Mesendoderm (in vitro differentiated cells): ENCODE measurements around the gene SULT4A1.

ENCODE experiments used
- DNase-seq: peaks from one replicate; pipeline ENCODE4 v3.0.0; 2013
- H2AK5ac ChIP-seq: 2 replicates; pipeline ENCODE4 v1.6.1; 2013; ENCODE audit warnings: low read length, inconsistent platforms
- H2BK120ac ChIP-seq: 2 replicates; pipeline ENCODE4 v1.6.1; 2013; ENCODE audit warnings: low read depth, mild to moderate bottlenecking, low read length, moderate library complexity, mixed read lengths
- H2BK15ac ChIP-seq: replicated peaks from 2 replicates; pipeline ENCODE4 v1.6.1; 2013; ENCODE audit warnings: low read depth, mild to moderate bottlenecking, moderate library complexity
- H2BK5ac ChIP-seq: 2 replicates; pipeline ENCODE4 v1.6.1; 2013; ENCODE audit warnings: low read length, inconsistent platforms
- H3K18ac ChIP-seq: 2 replicates; pipeline ENCODE4 v1.6.1; 2013; ENCODE audit warnings: mild to moderate bottlenecking, low read length, mixed read lengths
- H3K23ac ChIP-seq: one replicate; pipeline ENCODE4 v1.6.1; 2013; ENCODE audit warnings: low read length
- H3K27ac ChIP-seq: 2 replicates; pipeline ENCODE4 v1.5.1; 2013; ENCODE audit warnings: low read depth, mild to moderate bottlenecking, inconsistent platforms, low read length, moderate library complexity
- H3K27me3 ChIP-seq: 2 replicates; pipeline ENCODE4 v1.6.1; 2013; ENCODE audit warnings: low read length, control low read depth, mild to moderate bottlenecking, inconsistent platforms; ENCODE audit not compliant: insufficient read depth, poor library complexity
- H3K36me3 ChIP-seq: 2 replicates; pipeline ENCODE4 v1.6.1; 2013; ENCODE audit warnings: low read length, inconsistent platforms; ENCODE audit not compliant: control insufficient read depth, insufficient read depth
- H3K4ac ChIP-seq: one replicate; pipeline ENCODE4 v1.6.1; 2013; ENCODE audit warnings: low read depth, mild to moderate bottlenecking, low read length, moderate library complexity
- H3K4me1 ChIP-seq: 2 replicates; pipeline ENCODE4 v1.6.1; 2013; ENCODE audit warnings: low read depth, low read length, inconsistent platforms; ENCODE audit not compliant: control insufficient read depth
- H3K4me2 ChIP-seq: 2 replicates; pipeline ENCODE4 v1.6.1; 2013; ENCODE audit warnings: low read length
- H3K4me3 ChIP-seq: 2 replicates; pipeline ENCODE4 v1.5.1; 2013; ENCODE audit warnings: mild to moderate bottlenecking, low read length
- H3K56ac ChIP-seq: one replicate; pipeline ENCODE4 v1.6.1; 2013; ENCODE audit warnings: low read length
- H3K79me1 ChIP-seq: 2 replicates; pipeline ENCODE4 v1.6.1; 2013; ENCODE audit warnings: low read length, inconsistent platforms
- H3K79me2 ChIP-seq: 2 replicates; pipeline ENCODE4 v1.6.1; 2013; ENCODE audit warnings: mild to moderate bottlenecking, low read length; ENCODE audit not compliant: control insufficient read depth, insufficient read depth
- H3K9ac ChIP-seq: 2 replicates; pipeline ENCODE4 v1.6.1; 2013; ENCODE audit warnings: low read length, inconsistent platforms
- H4K5ac ChIP-seq: one replicate; pipeline ENCODE4 v1.6.1; 2013; ENCODE audit warnings: low read length
- H4K8ac ChIP-seq: one replicate; pipeline ENCODE4 v1.6.1; 2013; ENCODE audit warnings: low read depth, mild to moderate bottlenecking, control low read depth, low read length, moderate library complexity
- WGBS: extraction: QIAGEN DNeasy Blood & Tissue Kit; methylation state at CpG from one replicate; pipeline ENCODE4 v1.1.7; 2013; ENCODE audit warnings: low lambda C conversion rate, missing lambda C conversion rate; ENCODE audit not compliant: insufficient coverage; ENCODE audit errors: extremely low coverage; 5-methylcytosine and 5-hydroxymethylcytosine counted together

Gene SULT4A1

GRCh38 chr22:43802897-43803495, 59.3 kb downstream of the SULT4A1 start:
- no CpG with 5 or more reads among the region's 5 CpGs for WGBS

GRCh38 chr22:43800970-43801369, 61.3 kb downstream of the SULT4A1 start:
- Histone ChIP-seq H3K4ac (no peak overlapping the region), H3K27ac (no peak overlapping the region), H2BK5ac (no peak overlapping the region), H3K4me2 (no peak overlapping the region), H3K56ac (no peak overlapping the region), H3K9ac (no peak overlapping the region), H2BK120ac (no peak overlapping the region), H2AK5ac (no peak overlapping the region), H2BK15ac (no peak overlapping the region), H4K8ac (no peak overlapping the region), H3K79me1 (no peaks in the 10 kb centered on the region), H3K27me3 (no peaks in the 10 kb centered on the region), H3K79me2 (no peaks in the 10 kb centered on the region), H3K18ac (no peak overlapping the region), H3K36me3 (no peaks in the 10 kb centered on the region), H3K4me3 (no peak overlapping the region), H3K23ac (no peak overlapping the region), H3K4me1 (no peaks in the 10 kb centered on the region), H4K5ac (no peak overlapping the region)
- WGBS, result no CpG with 5 or more reads among the region's 1 CpG
- no peak for DNase-seq

More at GRCh38 chr22:43802897-43803495, 59.3 kb downstream of the SULT4A1 start:
- Histone ChIP-seq H2AK5ac (no peak overlapping the region), H3K9ac (no peak overlapping the region), H2BK5ac (no peak overlapping the region), H3K18ac (no peak overlapping the region), H2BK120ac (no peak overlapping the region), H3K36me3 (no peaks in the 10 kb centered on the region), H3K79me1 (no peaks in the 10 kb centered on the region), H3K56ac (no peak overlapping the region), H3K79me2 (no peaks in the 10 kb centered on the region), H4K8ac (no peak overlapping the region), H2BK15ac (no peak overlapping the region), H3K4me2 (no peak overlapping the region), H3K27me3 (no peaks in the 10 kb centered on the region), H4K5ac (no peak overlapping the region), H3K4me1 (no peaks in the 10 kb centered on the region), H3K4ac (no peak overlapping the region), H3K4me3 (no peak overlapping the region), H3K23ac (no peak overlapping the region), H3K27ac (no peak overlapping the region)
- DNase-seq, result no peak

- H4K5ac ChIP-seq, result no peak overlapping the region
- H3K4me2 ChIP-seq, result no peak overlapping the region
- H3K27ac ChIP-seq, result no peak overlapping the region
- H3K9ac ChIP-seq, result no peak overlapping the region
- H3K56ac ChIP-seq, result no peak overlapping the region
- H3K79me2 ChIP-seq, result no peaks in the 10 kb centered on the region
- H2AK5ac ChIP-seq, result no peak overlapping the region
- no peak overlapping the region for H3K4me3 ChIP-seq
- H3K23ac ChIP-seq, result no peak overlapping the region
- no peaks in the 10 kb centered on the region for H3K79me1 ChIP-seq
- H3K4ac ChIP-seq, result no peak overlapping the region
- H4K8ac ChIP-seq, result no peak overlapping the region
- no peak overlapping the region for H2BK15ac ChIP-seq
- no peaks in the 10 kb centered on the region for H3K4me1 ChIP-seq
- no CpG with 5 or more reads among the region's 5 CpGs for WGBS
- H2BK5ac ChIP-seq, result no peak overlapping the region
- H3K18ac ChIP-seq, result no peak overlapping the region
- no peak overlapping the region for H2BK120ac ChIP-seq
- DNase-seq, result no peak
- H3K36me3 ChIP-seq, result no peaks in the 10 kb centered on the region
- no peaks in the 10 kb centered on the region for H3K27me3 ChIP-seq
These were observed 63.8 kb downstream of the SULT4A1 start for GRCh38 chr22:43798492-43798891.

GRCh38 chr22:43796567-43796966, 65.7 kb downstream of the SULT4A1 start:
- no peaks in the 10 kb centered on the region for H3K79me1 ChIP-seq
- H3K56ac ChIP-seq, result no peak overlapping the region
- no peak overlapping the region for H3K4me3 ChIP-seq
- H3K4ac ChIP-seq, result no peak overlapping the region
- no peak overlapping the region for H4K5ac ChIP-seq
- peak; percentile 54 for DNase-seq
- no peak overlapping the region for H3K23ac ChIP-seq
- H3K9ac ChIP-seq, result no peak overlapping the region
- no peaks in the 10 kb centered on the region for H3K36me3 ChIP-seq
- H3K18ac ChIP-seq, result no peak overlapping the region
- no peaks in the 10 kb centered on the region for H3K79me2 ChIP-seq
- H3K4me1 ChIP-seq, result no peaks in the 10 kb centered on the region
- no peak overlapping the region for H2BK5ac ChIP-seq
- no peaks in the 10 kb centered on the region for H3K27me3 ChIP-seq
- no CpG with 5 or more reads among the region's 8 CpGs for WGBS
- H2BK120ac ChIP-seq, result no peak overlapping the region
- H2AK5ac ChIP-seq, result no peak overlapping the region
- H3K27ac ChIP-seq, result no peak overlapping the region
- H2BK15ac ChIP-seq, result no peak overlapping the region
- no peak overlapping the region for H3K4me2 ChIP-seq
- no peak overlapping the region for H4K8ac ChIP-seq

- H3K9ac ChIP-seq, result no peak overlapping the region
- no peak overlapping the region for H2BK120ac ChIP-seq
- H3K4me2 ChIP-seq, result no peak overlapping the region
- H4K5ac ChIP-seq, result no peak overlapping the region
- H2AK5ac ChIP-seq, result no peak overlapping the region
- H3K79me1 ChIP-seq, result no peaks in the 10 kb centered on the region
- H3K27ac ChIP-seq, result no peak overlapping the region
- H3K27me3 ChIP-seq, result no peaks in the 10 kb centered on the region
- no peak overlapping the region for H4K8ac ChIP-seq
- DNase-seq, result no peak
- no peak overlapping the region for H3K18ac ChIP-seq
- H3K4me1 ChIP-seq, result no peaks in the 10 kb centered on the region
- no peaks in the 10 kb centered on the region for H3K36me3 ChIP-seq
- H3K79me2 ChIP-seq, result no peaks in the 10 kb centered on the region
- H3K4ac ChIP-seq, result no peak overlapping the region
- H3K4me3 ChIP-seq, result no peak overlapping the region
- no peak overlapping the region for H3K56ac ChIP-seq
- no CpG with 5 or more reads among the region's 7 CpGs for WGBS
- H2BK15ac ChIP-seq, result no peak overlapping the region
- no peak overlapping the region for H2BK5ac ChIP-seq
- H3K23ac ChIP-seq, result no peak overlapping the region
These were observed 67.0 kb downstream of the SULT4A1 start for GRCh38 chr22:43795320-43795719.

GRCh38 chr22:43792905-43793304, 69.4 kb downstream of the SULT4A1 start:
- no peak overlapping the region for H2AK5ac ChIP-seq
- DNase-seq, result no peak
- H3K23ac ChIP-seq, result no peak overlapping the region
- H3K36me3 ChIP-seq, result no peaks in the 10 kb centered on the region
- no peak overlapping the region for H3K4me2 ChIP-seq
- H3K56ac ChIP-seq, result no peak overlapping the region
- H3K4me1 ChIP-seq, result no peaks in the 10 kb centered on the region
- H3K4me3 ChIP-seq, result no peak overlapping the region
- H4K8ac ChIP-seq, result no peak overlapping the region
- H3K9ac ChIP-seq, result no peak overlapping the region
- no peaks in the 10 kb centered on the region for H3K27me3 ChIP-seq
- no peak overlapping the region for H3K27ac ChIP-seq
- no CpG with 5 or more reads among the region's 5 CpGs for WGBS
- H2BK15ac ChIP-seq, result no peak overlapping the region
- no peak overlapping the region for H3K4ac ChIP-seq
- H3K18ac ChIP-seq, result no peak overlapping the region
- no peak overlapping the region for H2BK120ac ChIP-seq
- H4K5ac ChIP-seq, result no peak overlapping the region
- no peak overlapping the region for H2BK5ac ChIP-seq
- H3K79me2 ChIP-seq, result no peaks in the 10 kb centered on the region
- no peaks in the 10 kb centered on the region for H3K79me1 ChIP-seq
